ENCODE data around the gene CLASRP.
A peak's percentile ranks its signal among the peaks of the same experiment; 100 is the strongest.

CLASRP gene

DNA sequence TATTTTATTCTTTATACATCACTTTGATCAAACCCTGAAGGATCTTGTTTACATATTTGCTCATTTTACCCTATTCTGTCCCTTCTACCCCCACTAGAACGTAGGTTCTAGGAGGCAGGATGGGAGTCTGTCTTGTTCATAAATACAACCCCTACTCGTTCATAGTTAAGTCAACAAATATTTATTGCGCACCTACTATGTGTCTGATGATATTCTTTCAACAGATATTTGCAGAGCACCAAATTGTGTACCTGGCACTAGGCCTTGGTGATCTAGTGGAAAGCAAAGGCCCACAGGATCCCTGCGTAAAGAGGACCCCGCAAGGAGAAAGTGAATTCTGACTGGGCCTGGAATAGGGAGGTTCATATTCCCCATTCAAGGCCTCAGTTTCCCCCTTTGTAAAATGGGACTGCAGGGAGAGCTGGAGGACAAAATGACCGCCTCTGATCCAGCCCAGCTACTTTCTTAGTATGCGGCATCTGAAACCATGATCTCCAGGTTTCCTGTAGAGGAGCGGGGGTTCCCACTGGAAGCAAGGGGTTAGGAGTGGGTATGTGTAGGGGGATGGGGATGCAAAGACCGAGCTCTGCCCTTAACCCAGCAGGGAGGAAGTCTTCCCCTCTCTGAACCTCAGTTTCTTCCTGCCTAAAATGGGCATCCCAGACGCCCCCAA is 39.7 kb downstream of the CLASRP start:
- TF ChIP-seq SUZ12 (IDR thresholded peaks at IDR 0.05; ENCODE audit: extremely low read depth, insufficient read depth, insufficient read length) (no peak), YY1 (IDR thresholded peaks at IDR 0.05; ENCODE audit: insufficient read depth, insufficient read length) (no peak), ZNF274 (IDR thresholded peaks at IDR 0.05; ENCODE audit: low read depth, low read length) (no peak)
- Histone ChIP-seq H3K4me1 (ENCODE audit: insufficient read depth, insufficient read length) (peaks cover 3% of the 10 kb centered on the region), H3K36me3 (ENCODE audit: insufficient read depth, insufficient read length, low read length) (peaks cover 12% of the 10 kb centered on the region), H3K9me3 (ENCODE audit: insufficient read depth, low read length) (no peaks in the 10 kb centered on the region), H3K27me3 (ENCODE audit: insufficient read depth, insufficient read length) (no peaks in the 10 kb centered on the region), H3K9ac (ENCODE audit: insufficient read length, low read depth) (peak overlapping the region; percentile 95), H3K4me3 (ENCODE audit: insufficient read length, low read depth) (peak overlapping the region; percentile 82)
- no peak for DNase-seq (ENCODE audit: low read depth, low spot score)

DNA sequence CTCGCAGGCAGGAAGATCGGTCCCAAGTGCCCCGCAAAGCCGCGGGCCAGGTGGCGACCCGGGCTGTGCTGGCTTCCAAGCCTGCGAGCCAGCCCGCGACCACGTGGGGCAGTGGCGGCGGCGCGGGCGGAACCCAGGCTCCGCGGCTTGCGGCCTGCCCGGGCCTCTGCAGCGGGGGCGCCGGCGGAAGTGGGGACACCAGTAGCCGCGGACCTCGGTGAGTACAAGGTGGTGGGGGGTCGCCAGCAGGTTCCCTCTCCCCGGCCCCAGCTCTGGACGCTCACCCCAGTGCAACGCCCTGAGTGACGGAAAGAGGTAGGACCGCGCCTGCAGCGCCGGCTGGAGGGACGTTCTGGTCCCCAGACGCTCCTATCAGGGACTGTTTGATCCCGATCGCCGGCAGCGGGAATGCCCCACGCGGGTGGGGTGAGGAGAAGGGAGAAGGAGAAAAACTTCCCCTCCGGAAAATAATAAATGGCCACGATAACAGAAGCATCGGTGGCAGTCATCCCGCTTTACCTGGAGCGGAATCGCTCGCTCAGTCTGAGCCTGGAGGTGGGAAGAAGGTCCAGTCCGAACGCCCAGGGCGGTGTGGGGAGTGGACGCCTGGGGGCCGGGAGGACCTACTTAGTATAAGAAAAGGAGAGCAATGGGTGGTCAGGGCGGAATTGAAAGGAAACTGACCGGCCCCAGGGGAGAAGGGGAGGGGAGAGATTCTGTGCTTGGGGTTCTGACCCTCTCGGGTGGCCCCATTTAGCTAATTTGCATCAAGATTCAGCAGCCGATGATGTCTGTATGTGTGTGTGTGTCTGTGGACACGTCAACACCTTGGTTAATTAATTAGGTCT is 40.4 kb downstream of the CLASRP start, which contains the start of gene GEMIN7:
TSS of gene GEMIN7 (plus strand) at position 198 of the 848 bp plus-strand sequence. CDS start 10,855 bp downstream, outside the sequence.
- TF ChIP-seq ZNF274 (IDR thresholded peaks at IDR 0.05; ENCODE audit: low read depth, low read length) (no peak), SUZ12 (IDR thresholded peaks at IDR 0.05; ENCODE audit: extremely low read depth, insufficient read depth, insufficient read length) (no peak), YY1 (IDR thresholded peaks at IDR 0.05; ENCODE audit: insufficient read depth, insufficient read length) (no peak)
- Histone ChIP-seq H3K36me3 (ENCODE audit: insufficient read depth, insufficient read length, low read length) (peaks cover 12% of the 10 kb centered on the region), H3K9me3 (ENCODE audit: insufficient read depth, low read length) (no peaks in the 10 kb centered on the region), H3K4me3 (ENCODE audit: insufficient read length, low read depth) (peak within 1 kb of the TSS; percentile 82), H3K9ac (ENCODE audit: insufficient read length, low read depth) (peak within 1 kb of the TSS; percentile 95), H3K4me1 (ENCODE audit: insufficient read depth, insufficient read length) (peaks cover 3% of the 10 kb centered on the region), H3K27me3 (ENCODE audit: insufficient read depth, insufficient read length) (no peaks in the 10 kb centered on the region)
- DNase-seq (ENCODE audit: low read depth, low spot score) = peak; percentile 63

DNA sequence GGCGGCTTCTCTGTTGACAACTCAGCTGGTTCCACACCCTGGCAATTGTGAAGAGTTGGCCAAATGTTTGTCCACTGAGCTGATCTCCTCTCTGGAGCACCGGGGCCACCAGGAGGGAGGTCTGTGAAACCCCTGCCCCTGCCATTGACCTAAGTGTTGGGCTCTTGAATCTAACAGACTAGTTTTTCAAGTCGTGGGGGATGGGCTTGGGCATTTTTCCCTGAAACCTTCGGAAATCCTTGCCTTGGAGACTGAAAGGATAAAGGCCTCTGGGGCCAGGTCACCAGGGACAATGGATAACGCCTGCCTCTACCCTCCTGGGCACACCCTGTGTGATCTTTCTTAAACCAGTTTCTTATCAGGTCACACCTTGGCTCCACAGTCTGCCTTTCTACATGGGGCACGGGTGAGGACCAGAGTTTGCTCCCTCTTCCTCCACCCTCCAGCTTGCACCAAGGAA is 41.1 kb downstream of the CLASRP start:
- Histone ChIP-seq H3K9ac (ENCODE audit: insufficient read length, low read depth) (peak overlapping the region; percentile 95), H3K4me1 (ENCODE audit: insufficient read depth, insufficient read length) (no peaks in the 10 kb centered on the region), H3K4me3 (ENCODE audit: insufficient read length, low read depth) (peak overlapping the region; percentile 82), H3K9me3 (ENCODE audit: insufficient read depth, low read length) (no peaks in the 10 kb centered on the region), H3K27me3 (ENCODE audit: insufficient read depth, insufficient read length) (no peaks in the 10 kb centered on the region), H3K36me3 (ENCODE audit: insufficient read depth, insufficient read length, low read length) (peaks cover 12% of the 10 kb centered on the region)
- DNase-seq (ENCODE audit: low read depth, low spot score) = no peak
- TF ChIP-seq SUZ12 (IDR thresholded peaks at IDR 0.05; ENCODE audit: extremely low read depth, insufficient read depth, insufficient read length) (no peak), ZNF274 (IDR thresholded peaks at IDR 0.05; ENCODE audit: low read depth, low read length) (no peak), YY1 (IDR thresholded peaks at IDR 0.05; ENCODE audit: insufficient read depth, insufficient read length) (no peak)

DNA sequence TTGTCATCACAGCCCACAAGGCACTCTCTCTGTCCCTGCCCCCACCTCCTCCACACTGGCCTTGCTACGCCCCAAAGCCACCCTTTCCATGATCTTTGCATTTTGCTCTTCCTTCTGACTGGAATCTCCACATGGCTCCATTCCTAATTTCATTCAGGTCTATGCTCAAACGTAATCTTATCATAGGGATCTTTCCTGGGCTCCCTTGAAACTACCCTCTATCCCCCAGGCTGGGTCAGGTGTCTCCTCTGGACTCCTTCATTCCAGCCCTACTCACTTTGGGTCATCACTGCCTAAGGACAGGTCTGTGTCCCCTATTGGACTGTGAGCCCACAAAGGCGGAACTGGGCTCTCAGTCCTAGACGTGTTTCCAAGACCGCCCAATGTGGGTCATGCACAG is 43.3 kb downstream of the CLASRP start:
- Histone ChIP-seq H3K9ac (ENCODE audit: insufficient read length, low read depth) (no peak overlapping the region), H3K4me3 (ENCODE audit: insufficient read length, low read depth) (no peak overlapping the region), H3K36me3 (ENCODE audit: insufficient read depth, insufficient read length, low read length) (peaks cover 22% of the 10 kb centered on the region), H3K9me3 (ENCODE audit: insufficient read depth, low read length) (no peaks in the 10 kb centered on the region), H3K4me1 (ENCODE audit: insufficient read depth, insufficient read length) (no peaks in the 10 kb centered on the region), H3K27me3 (ENCODE audit: insufficient read depth, insufficient read length) (no peaks in the 10 kb centered on the region)
- no peak for DNase-seq (ENCODE audit: low read depth, low spot score)
- TF ChIP-seq YY1 (IDR thresholded peaks at IDR 0.05; ENCODE audit: insufficient read depth, insufficient read length) (no peak), ZNF274 (IDR thresholded peaks at IDR 0.05; ENCODE audit: low read depth, low read length) (no peak), SUZ12 (IDR thresholded peaks at IDR 0.05; ENCODE audit: extremely low read depth, insufficient read depth, insufficient read length) (no peak)

DNA sequence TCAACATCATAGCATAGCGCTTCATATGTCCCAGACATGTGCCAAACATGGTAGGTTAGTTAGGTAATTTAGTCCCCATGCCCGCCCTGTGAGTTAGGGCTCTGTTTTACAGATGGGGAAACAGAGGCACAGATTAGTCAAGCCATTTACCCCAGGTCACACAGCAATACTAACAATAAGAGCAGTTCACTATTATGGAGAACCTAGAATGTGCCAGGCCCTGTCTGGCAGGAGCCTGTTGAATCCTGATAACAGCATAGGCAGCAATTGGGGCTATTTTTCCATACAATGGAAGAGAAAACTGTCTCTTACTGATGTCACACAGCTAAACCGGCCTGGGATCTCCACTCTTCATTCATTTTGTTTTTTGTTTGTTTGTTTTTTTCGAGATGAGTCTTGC is 47.6 kb downstream of the CLASRP start:
- Histone ChIP-seq H3K9me3 (ENCODE audit: insufficient read depth, low read length) (no peaks in the 10 kb centered on the region), H3K9ac (ENCODE audit: insufficient read length, low read depth) (no peak overlapping the region), H3K27me3 (ENCODE audit: insufficient read depth, insufficient read length) (no peaks in the 10 kb centered on the region), H3K4me3 (ENCODE audit: insufficient read length, low read depth) (no peak overlapping the region), H3K36me3 (ENCODE audit: insufficient read depth, insufficient read length, low read length) (peaks cover 43% of the 10 kb centered on the region), H3K4me1 (ENCODE audit: insufficient read depth, insufficient read length) (peaks cover 3% of the 10 kb centered on the region)
- DNase-seq (ENCODE audit: low read depth, low spot score) = no peak
- TF ChIP-seq ZNF274 (IDR thresholded peaks at IDR 0.05; ENCODE audit: low read depth, low read length) (no peak), YY1 (IDR thresholded peaks at IDR 0.05; ENCODE audit: insufficient read depth, insufficient read length) (no peak), SUZ12 (IDR thresholded peaks at IDR 0.05; ENCODE audit: extremely low read depth, insufficient read depth, insufficient read length) (no peak)

DNA sequence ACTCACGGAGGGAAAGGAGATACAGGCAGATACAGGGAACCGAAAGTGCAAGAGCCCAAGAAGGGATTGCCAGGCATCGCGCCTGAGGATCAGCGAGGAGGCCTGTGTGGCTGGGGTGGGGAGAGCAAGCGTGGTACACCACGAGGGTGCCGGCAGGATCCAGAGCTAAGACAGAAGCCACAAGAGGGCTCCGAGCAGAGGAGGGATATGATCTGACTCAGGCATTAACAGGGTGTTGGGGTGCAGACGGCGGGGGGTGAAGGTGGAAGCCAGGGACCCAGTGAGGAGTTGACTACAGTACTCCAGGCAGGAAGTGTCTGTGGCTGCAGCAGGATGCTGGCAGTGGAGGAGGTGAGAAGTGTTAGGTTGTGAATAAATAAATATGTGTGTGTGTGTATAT is 48.7 kb downstream of the CLASRP start:
- no peak for TF ChIP-seq SUZ12 (IDR thresholded peaks at IDR 0.05; ENCODE audit: extremely low read depth, insufficient read depth, insufficient read length)
- no peak for TF ChIP-seq YY1 (IDR thresholded peaks at IDR 0.05; ENCODE audit: insufficient read depth, insufficient read length)
- TF ChIP-seq ZNF274 (IDR thresholded peaks at IDR 0.05; ENCODE audit: low read depth, low read length) = no peak
- Histone ChIP-seq H3K27me3 (ENCODE audit: insufficient read depth, insufficient read length) (no peaks in the 10 kb centered on the region), H3K4me3 (ENCODE audit: insufficient read length, low read depth) (no peak overlapping the region), H3K36me3 (ENCODE audit: insufficient read depth, insufficient read length, low read length) (peaks cover 34% of the 10 kb centered on the region), H3K9me3 (ENCODE audit: insufficient read depth, low read length) (no peaks in the 10 kb centered on the region), H3K4me1 (ENCODE audit: insufficient read depth, insufficient read length) (peaks cover 3% of the 10 kb centered on the region), H3K9ac (ENCODE audit: insufficient read length, low read depth) (no peak overlapping the region)
- no peak for DNase-seq (ENCODE audit: low read depth, low spot score)

DNA sequence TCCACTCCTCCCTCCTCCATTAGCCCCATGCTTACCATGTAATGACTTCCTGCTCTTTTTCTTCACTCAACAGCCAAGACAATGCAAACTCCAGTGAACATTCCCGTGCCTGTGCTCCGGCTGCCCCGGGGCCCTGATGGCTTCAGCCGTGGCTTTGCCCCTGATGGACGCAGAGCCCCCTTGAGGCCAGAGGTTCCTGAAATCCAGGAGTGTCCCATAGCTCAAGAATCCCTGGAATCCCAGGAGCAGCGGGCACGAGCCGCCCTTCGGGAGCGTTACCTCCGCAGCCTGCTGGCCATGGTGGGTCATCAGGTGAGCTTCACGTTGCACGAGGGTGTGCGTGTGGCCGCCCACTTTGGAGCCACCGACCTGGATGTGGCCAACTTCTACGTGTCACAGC is 51.2 kb downstream of the CLASRP start:
- Histone ChIP-seq H3K9ac (ENCODE audit: insufficient read length, low read depth) (no peak overlapping the region), H3K27me3 (ENCODE audit: insufficient read depth, insufficient read length) (no peaks in the 10 kb centered on the region), H3K4me3 (ENCODE audit: insufficient read length, low read depth) (no peak overlapping the region), H3K36me3 (ENCODE audit: insufficient read depth, insufficient read length, low read length) (peaks cover 38% of the 10 kb centered on the region), H3K9me3 (ENCODE audit: insufficient read depth, low read length) (no peaks in the 10 kb centered on the region), H3K4me1 (ENCODE audit: insufficient read depth, insufficient read length) (peaks cover 7% of the 10 kb centered on the region)
- no peak for DNase-seq (ENCODE audit: low read depth, low spot score)
- TF ChIP-seq SUZ12 (IDR thresholded peaks at IDR 0.05; ENCODE audit: extremely low read depth, insufficient read depth, insufficient read length) (no peak), YY1 (IDR thresholded peaks at IDR 0.05; ENCODE audit: insufficient read depth, insufficient read length) (no peak), ZNF274 (IDR thresholded peaks at IDR 0.05; ENCODE audit: low read depth, low read length) (no peak)

Data from NT2/D1 (cell line).